Measurements from ENCODE around the gene LARP1.
A peak's percentile ranks its signal among the peaks of the same experiment; 100 is the strongest.
"Not testable (repeated sequence)": the region's sequence is repeated elsewhere in the genome, so short reads cannot be mapped to it uniquely, and the experiment has no call there.

Gene LARP1

GRCh38 chr5:154756009-154756867, 1.1 kb downstream of the LARP1 start:
- Histone ChIP-seq H3K36me3 (no peaks in the 10 kb centered on the region), H3K27ac (peak overlapping the region; percentile 92 to 98), H3K9me3 (no peaks in the 10 kb centered on the region), H3K4me1 (peaks cover 0 to 55% (median 32%) of the 10 kb centered on the region in 4 donors), H3K27me3 (no peaks in the 10 kb centered on the region), H3K4me3 (peak overlapping the region; percentile 93 to 98)
- DNase-seq, result peak; percentile 33 to 73
- intact Hi-C loops (cut with DNase I; ENCODE audit: low total_unique reads), result loop anchor here (2.0 kb wide), 1 partner anchor 73 kb away; no protein-coding TSS in a partner anchor
- no peak for TF ChIP-seq CTCF (IDR thresholded peaks at IDR 0.05)

GRCh38 chr5:154756868-154757813, 2.0 kb downstream of the LARP1 start:
- intact Hi-C loops (cut with DNase I; ENCODE audit: low total_unique reads), result loop anchor here (2.0 kb wide), 1 partner anchor 74 kb away; no protein-coding TSS in a partner anchor
- Histone ChIP-seq H3K9me3 (no peaks in the 10 kb centered on the region), H3K27ac (peak overlapping the region; percentile 92 to 98), H3K4me1 (peaks cover 0 to 64% (median 41%) of the 10 kb centered on the region in 4 donors), H3K36me3 (no peaks in the 10 kb centered on the region), H3K27me3 (no peaks in the 10 kb centered on the region), H3K4me3 (peak overlapping the region; percentile 93 to 98)
- no peak for TF ChIP-seq CTCF (IDR thresholded peaks at IDR 0.05)
- DNase-seq, result peak; percentile 57 to 88

- H3K4me3 ChIP-seq, result peak overlapping the region; percentile 93 to 98
- H3K36me3 ChIP-seq, result no peaks in the 10 kb centered on the region
- no peaks in the 10 kb centered on the region for H3K9me3 ChIP-seq
- DNase-seq, result no peak
- intact Hi-C loops (cut with DNase I; ENCODE audit: low total_unique reads), result loop anchor here (2.0 kb wide), 1 partner anchor 75 kb away; no protein-coding TSS in a partner anchor
- peak overlapping the region; percentile 92 to 98 for H3K27ac ChIP-seq
- no peaks in the 10 kb centered on the region for H3K27me3 ChIP-seq
- TF ChIP-seq CTCF (IDR thresholded peaks at IDR 0.05), result no peak
- peaks cover 0 to 72% (median 48%) of the 10 kb centered on the region in 4 donors for H3K4me1 ChIP-seq
These were observed 2.7 kb downstream of the LARP1 start for GRCh38 chr5:154757814-154758406.

GRCh38 chr5:154758493-154758892, 3.3 kb downstream of the LARP1 start:
- Histone ChIP-seq H3K27ac (peak overlapping the region; percentile 92 to 98), H3K4me3 (peak overlapping the region; percentile 93 to 98), H3K27me3 (no peaks in the 10 kb centered on the region), H3K4me1 (peaks cover 0 to 72% (median 46%) of the 10 kb centered on the region in 4 donors), H3K36me3 (no peaks in the 10 kb centered on the region), H3K9me3 (no peaks in the 10 kb centered on the region)
- TF ChIP-seq CTCF (IDR thresholded peaks at IDR 0.05), result no peak
- no peak for DNase-seq
- intact Hi-C loops (cut with DNase I; ENCODE audit: low total_unique reads), result no loop called here

GRCh38 chr5:154758977-154759376, 3.8 kb downstream of the LARP1 start:
- H3K27ac ChIP-seq, result peak overlapping the region in 1 of 2 donors; percentile 98
- H3K4me1 ChIP-seq, result peaks cover 0 to 72% (median 44%) of the 10 kb centered on the region in 4 donors
- H3K36me3 ChIP-seq, result no peaks in the 10 kb centered on the region
- no peak for TF ChIP-seq CTCF (IDR thresholded peaks at IDR 0.05)
- no peaks in the 10 kb centered on the region for H3K9me3 ChIP-seq
- intact Hi-C loops (cut with DNase I; ENCODE audit: low total_unique reads), result no loop called here
- H3K4me3 ChIP-seq, result peak overlapping the region; percentile 93 to 98
- no peaks in the 10 kb centered on the region for H3K27me3 ChIP-seq
- DNase-seq, result no peak

- intact Hi-C loops (cut with DNase I; ENCODE audit: low total_unique reads); H3K27me3 ChIP-seq; H3K36me3 ChIP-seq; H3K9me3 ChIP-seq; DNase-seq; H3K4me3 ChIP-seq; H3K27ac ChIP-seq: not testable (repeated sequence)
- H3K4me1 ChIP-seq, result peaks cover 0 to 75% (median 39%) of the 10 kb centered on the region in 4 donors
These were observed 4.7 kb downstream of the LARP1 start for GRCh38 chr5:154759868-154760267.

Measured in tibial artery (tissue), 4 donors.